Suprapubic skin (tissue), 4 donors: ENCODE measurements around the gene PPP2R5C. TPM values are rescaled to one million over a fixed set of nuclear protein-coding genes. Genes with fewer than 3 reads are reported as not detected.

Experiments
- DNase-seq, 2 donors: peaks; one replicate each; pipeline ENCODE4 v3.0.0-alpha.2; 2019; ENCODE audit warnings: low spot score in 2 of 2
- H3K27ac ChIP-seq: fragments of 200-600 bp; sonication (generic); one replicate; pipeline ENCODE4 v1.5.1; 2019
- H3K27me3 ChIP-seq: fragments of 200-600 bp; sonication (generic); one replicate; pipeline ENCODE4 v1.5.1; 2019
- H3K36me3 ChIP-seq: fragments of 200-600 bp; sonication (generic); one replicate; pipeline ENCODE4 v1.5.1; 2019
- H3K4me1 ChIP-seq: fragments of 200-600 bp; sonication (generic); one replicate; pipeline ENCODE4 v1.5.1; 2019
- H3K4me3 ChIP-seq: fragments of 200-600 bp; sonication (generic); one replicate; pipeline ENCODE4 v1.5.1; 2019; ENCODE audit warnings: mild to moderate bottlenecking
- H3K9me3 ChIP-seq: fragments of 200-600 bp; sonication (generic); one replicate; pipeline ENCODE4 v1.5.1; 2019
- CTCF ChIP-seq, 2 donors: fragments of 200-600 bp in 1 of 2; fragments of 450-650 bp in 1 of 2; sonication (generic) in 1 of 2; IDR thresholded peaks; one replicate each; pipeline ENCODE4 v1.5.1; 2016 to 2019; ENCODE audit warnings: antibody characterized with exemption in 2 of 2, mild to moderate bottlenecking in 1 of 2, moderate library complexity in 1 of 2
- EP300 ChIP-seq: sonication (generic); formaldehyde crosslinking; IDR thresholded peaks from one replicate; pipeline ENCODE4 v1.6.1; 2017; ENCODE audit warnings: antibody characterized with exemption
- POLR2A ChIP-seq, 2 donors: fragments of 450-650 bp; IDR thresholded peaks; one replicate each; pipeline ENCODE4 v1.6.1; 2017; ENCODE audit warnings: antibody characterized with exemption in 2 of 2, mild to moderate bottlenecking in 2 of 2, moderate library complexity in 2 of 2
- POLR2AphosphoS5 ChIP-seq, 3 donors: sonication (generic); formaldehyde crosslinking; IDR thresholded peaks; one replicate each; pipeline ENCODE4 v1.6.1; 2017; ENCODE audit warnings: antibody characterized with exemption in 3 of 3
- WGBS: methylation state at CpG from one replicate; pipeline ENCODE4 v1.1.5; 2018; 5-methylcytosine and 5-hydroxymethylcytosine counted together
- total RNA-seq, 4 donors: library from RNA; depleted of rRNA; stranded (reverse); fragments of >200 nt; gene quantifications; one replicate each; pipeline ENCODE4 v1.1.0, GENCODE V29; 2016

Gene PPP2R5C
- total RNA-seq, 4 donors from 2014 or later, result 104 to 149 (median 119) TPM

- no peak for DNase-seq
- peaks cover 97% of the 10 kb centered on the region for H3K36me3 ChIP-seq
Measured at GRCh38 chr14:101905614-101906013, 144.1 kb downstream of the PPP2R5C start.

GRCh38 chr14:101906645-101907044 is 145.1 kb downstream of the PPP2R5C start:
- Histone ChIP-seq H3K27me3 (no peaks in the 10 kb centered on the region), H3K27ac (no peak overlapping the region), H3K36me3 (peaks cover 95% of the 10 kb centered on the region), H3K4me3 (no peak overlapping the region), H3K9me3 (no peaks in the 10 kb centered on the region), H3K4me1 (no peaks in the 10 kb centered on the region)
- 94% methylated on average over 7 of the region's 7 CpGs for whole genome bisulfite sequencing
- no peak for DNase-seq
- TF ChIP-seq EP300 (no peak), POLR2AphosphoS5 (IDR thresholded peaks at IDR 0.05) (no peak), CTCF (IDR thresholded peaks at IDR 0.05) (no peak), POLR2A (IDR thresholded peaks at IDR 0.05) (no peak)

More at GRCh38 chr14:101905614-101906013, 144.1 kb downstream of the PPP2R5C start:
- WGBS, result 87% methylated on average over 9 of the region's 9 CpGs
- H3K9me3 ChIP-seq, result no peaks in the 10 kb centered on the region
- H3K27me3 ChIP-seq, result no peaks in the 10 kb centered on the region
- H3K4me3 ChIP-seq, result no peak overlapping the region
- H3K27ac ChIP-seq, result no peak overlapping the region
- H3K4me1 ChIP-seq, result no peaks in the 10 kb centered on the region
- no peak for TF ChIP-seq EP300
- TF ChIP-seq POLR2AphosphoS5 (IDR thresholded peaks at IDR 0.05), result no peak
- TF ChIP-seq CTCF (IDR thresholded peaks at IDR 0.05), result no peak
- TF ChIP-seq POLR2A (IDR thresholded peaks at IDR 0.05), result no peak

GRCh38 chr14:101907619-101908018 is 146.1 kb downstream of the PPP2R5C start:
- H3K9me3 ChIP-seq, result no peaks in the 10 kb centered on the region
- WGBS, result 95% methylated on average over 16 of the region's 16 CpGs
- no peaks in the 10 kb centered on the region for H3K4me1 ChIP-seq
- DNase-seq, result no peak
- no peak overlapping the region for H3K4me3 ChIP-seq
- H3K27me3 ChIP-seq, result no peaks in the 10 kb centered on the region
- TF ChIP-seq EP300 (no peak), POLR2A (IDR thresholded peaks at IDR 0.05) (no peak), CTCF (IDR thresholded peaks at IDR 0.05) (no peak), POLR2AphosphoS5 (IDR thresholded peaks at IDR 0.05) (no peak)
- H3K36me3 ChIP-seq, result peaks cover 95% of the 10 kb centered on the region
- H3K27ac ChIP-seq, result no peak overlapping the region

DNA sequence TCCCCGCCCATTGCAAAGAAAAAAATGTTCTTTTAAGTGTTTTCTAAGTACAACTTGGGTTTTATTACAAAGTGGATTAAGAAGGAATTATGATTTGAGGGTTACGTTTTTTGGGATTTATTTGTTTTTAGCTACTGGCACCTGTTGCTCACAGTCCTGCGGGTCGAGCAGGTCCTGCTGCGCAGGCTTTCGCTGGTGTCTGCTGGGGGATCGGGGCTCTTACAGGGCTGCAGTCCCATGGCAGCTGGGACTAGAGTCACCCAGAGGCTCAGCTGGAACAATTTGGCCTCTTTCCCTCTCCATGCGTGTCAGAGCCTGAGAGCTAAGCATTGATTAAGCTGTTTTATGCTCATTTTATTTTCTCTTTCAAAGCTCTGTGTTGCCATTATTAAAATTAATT is 147.3 kb downstream of the PPP2R5C start:
- DNase-seq, result no peak
- Histone ChIP-seq H3K4me3 (no peak overlapping the region), H3K9me3 (no peaks in the 10 kb centered on the region), H3K36me3 (peaks cover 89% of the 10 kb centered on the region), H3K27me3 (no peaks in the 10 kb centered on the region), H3K4me1 (no peaks in the 10 kb centered on the region), H3K27ac (no peak overlapping the region)
- TF ChIP-seq CTCF (IDR thresholded peaks at IDR 0.05) (no peak), POLR2AphosphoS5 (IDR thresholded peaks at IDR 0.05) (no peak), POLR2A (IDR thresholded peaks at IDR 0.05) (no peak), EP300 (no peak)
- 79% methylated on average over 8 of the region's 8 CpGs for WGBS

DNA sequence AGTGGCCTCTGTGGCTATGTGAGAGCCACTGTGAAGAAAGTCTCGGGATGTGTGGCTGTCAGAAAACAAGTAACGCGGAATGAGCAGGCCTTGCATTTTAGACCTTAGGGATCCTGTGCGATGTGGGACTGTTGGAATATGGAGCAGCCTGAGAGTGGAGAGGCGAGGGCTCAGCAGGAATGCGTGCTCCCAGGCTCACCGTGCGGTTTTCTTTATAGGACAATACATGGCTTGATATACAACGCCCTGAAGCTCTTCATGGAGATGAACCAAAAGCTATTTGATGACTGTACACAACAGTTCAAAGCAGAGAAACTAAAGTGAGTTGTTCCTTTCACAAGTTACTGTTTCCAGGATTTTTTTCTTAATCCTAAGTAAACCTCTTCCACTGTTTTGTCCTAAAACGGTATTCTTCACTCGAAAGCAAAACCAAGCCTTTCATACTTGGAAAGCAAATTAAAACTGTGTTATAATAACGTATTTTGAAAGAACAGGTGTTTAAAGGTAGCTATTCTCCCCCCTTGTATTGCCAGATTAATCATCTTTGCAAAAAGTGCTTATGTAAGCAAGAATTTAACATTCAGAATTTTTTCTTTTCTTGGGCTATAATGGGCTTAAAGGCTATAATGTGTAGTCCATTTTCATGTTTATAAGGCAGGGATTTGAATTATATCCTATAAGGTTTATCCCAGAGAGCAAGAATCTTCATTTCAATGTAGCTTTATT is 148.0 kb downstream of the PPP2R5C start:
- H3K36me3 ChIP-seq, result peaks cover 89% of the 10 kb centered on the region
- no peak for DNase-seq
- no peak overlapping the region for H3K27ac ChIP-seq
- no peaks in the 10 kb centered on the region for H3K27me3 ChIP-seq
- H3K4me3 ChIP-seq, result no peak overlapping the region
- no peaks in the 10 kb centered on the region for H3K9me3 ChIP-seq
- TF ChIP-seq CTCF (IDR thresholded peaks at IDR 0.05), result no peak
- no peak for TF ChIP-seq POLR2A (IDR thresholded peaks at IDR 0.05)
- no peak for TF ChIP-seq EP300
- no peak for TF ChIP-seq POLR2AphosphoS5 (IDR thresholded peaks at IDR 0.05)
- no peaks in the 10 kb centered on the region for H3K4me1 ChIP-seq
- 93% methylated on average over 12 of the region's 12 CpGs for WGBS
